WTC11 (cell line): ENCODE measurements around the gene OR10V1. TPM values are rescaled to one million over a fixed set of nuclear protein-coding genes. Genes with fewer than 3 reads are reported as not detected.
"Not testable (repeated sequence)": the region's sequence is repeated elsewhere in the genome, so short reads cannot be mapped to it uniquely, and the experiment has no call there.

ENCODE experiments used
- ATAC-seq: fragments of 200-7000 bp; cut with Tn5 transposase; 2 replicates; pipeline ENCODE4 v1.10.0; 2021; ENCODE audit warnings: mild to moderate bottlenecking, moderate library complexity
- CTCF ChIA-PET: fragments of 300-600 bp; sonication (Branson Sonifier 250); formaldehyde crosslinking; loops from one replicate; lab custom pipeline; 2021; ENCODE audit warnings: antibody characterized with exemption; lab: Charles Lee
- POLR2A ChIA-PET: fragments of 350-600 bp; sonication (Branson Sonifier 250); formaldehyde crosslinking; loops from one replicate; lab custom pipeline; 2021; ENCODE audit warnings: antibody characterized with exemption; lab: Charles Lee
- DNase-seq: peaks from one replicate; pipeline ENCODE4 v3.0.0; 2021; ENCODE audit warnings: low spot score
- H3K27ac Mint-ChIP-seq: 2 replicates; pipeline ENCODE4 v1.8.0; 2021; ENCODE audit warnings: mixed read lengths
- H3K27me3 Mint-ChIP-seq: 2 replicates; pipeline ENCODE4 v1.8.0; 2021; ENCODE audit warnings: low read depth, mild to moderate bottlenecking, moderate library complexity, mixed read lengths
- H3K36me3 Mint-ChIP-seq: 2 replicates; pipeline ENCODE4 v1.8.0; 2021; ENCODE audit warnings: mixed read lengths
- H3K4me1 Mint-ChIP-seq: 2 replicates; pipeline ENCODE4 v1.8.0; 2022; ENCODE audit warnings: mixed read lengths
- H3K4me3 Mint-ChIP-seq: 2 replicates; pipeline ENCODE4 v1.8.0; 2021; ENCODE audit warnings: mild to moderate bottlenecking, moderate library complexity, mixed read lengths
- H3K9me3 Mint-ChIP-seq: 2 replicates; pipeline ENCODE4 v1.8.0; 2021; ENCODE audit warnings: mixed read lengths
- ATF1 ChIP-seq: sonication (generic); formaldehyde crosslinking; IDR thresholded peaks from 2 replicates; pipeline ENCODE4 v1.8.1; 2023; ENCODE audit warnings: mild to moderate bottlenecking, moderate library complexity, missing genetic modification reagents
- CBFB ChIP-seq: sonication (generic); formaldehyde crosslinking; IDR thresholded peaks from 2 replicates; pipeline ENCODE4 v1.8.1; 2022; ENCODE audit warnings: mild to moderate bottlenecking, low read depth, missing genetic modification reagents
- GRHL2 ChIP-seq: fragments of 250-450 bp; sonication (Bioruptor Pico); IDR thresholded peaks from 2 replicates; pipeline ENCODE4 v1.8.0; 2022; ENCODE audit warnings: mild to moderate bottlenecking, moderate library complexity; ENCODE audit not compliant: insufficient replicate concordance, severe bottlenecking
- NFATC4 ChIP-seq: fragments of 250-450 bp; sonication (Bioruptor Pico); IDR thresholded peaks from 2 replicates; pipeline ENCODE4 v1.9.0; 2021; ENCODE audit warnings: mild to moderate bottlenecking
- PRRX2 ChIP-seq: fragments of 250-450 bp; sonication (Bioruptor Pico); IDR thresholded peaks from 2 replicates; pipeline ENCODE4 v1.8.0; 2021; ENCODE audit warnings: mild to moderate bottlenecking
- RELA ChIP-seq: sonication (generic); formaldehyde crosslinking; IDR thresholded peaks from 2 replicates; pipeline ENCODE4 v1.8.1; 2022; ENCODE audit warnings: missing genetic modification reagents, mild to moderate bottlenecking, borderline replicate concordance
- TCF7 ChIP-seq: sonication (generic); formaldehyde crosslinking; IDR thresholded peaks from 2 replicates; pipeline ENCODE4 v1.8.0; 2022; ENCODE audit warnings: mild to moderate bottlenecking, low read depth, missing genetic modification reagents, moderate library complexity
- TEAD1 ChIP-seq: sonication (generic); formaldehyde crosslinking; IDR thresholded peaks from 2 replicates; pipeline ENCODE4 v1.8.0; 2022; ENCODE audit warnings: mild to moderate bottlenecking, missing genetic modification reagents
- ZNF232 ChIP-seq: sonication (generic); formaldehyde crosslinking; IDR thresholded peaks from 2 replicates; pipeline ENCODE4 v1.8.0; 2022; ENCODE audit warnings: mild to moderate bottlenecking, missing genetic modification reagents
- ZNF263 ChIP-seq: sonication (generic); formaldehyde crosslinking; IDR thresholded peaks from 2 replicates; pipeline ENCODE4 v1.8.1; 2022; ENCODE audit warnings: low read depth, mild to moderate bottlenecking, moderate library complexity, missing genetic modification reagents
- ZNF423 ChIP-seq: fragments of 250-450 bp; sonication (Bioruptor Pico); IDR thresholded peaks from 2 replicates; pipeline ENCODE4 v2.1.2; 2022; ENCODE audit warnings: mild to moderate bottlenecking, moderate library complexity
- total RNA-seq: library from RNA; stranded (reverse); gene quantifications from 3 replicates; pipeline ENCODE4 v1.2.3, GENCODE V29; 2021
- TF ChIP-seq, protein P1 (sequence below): sonication (generic); formaldehyde crosslinking; IDR thresholded peaks from 2 replicates; pipeline ENCODE4 v1.8.1; 2023; ENCODE audit warnings: mild to moderate bottlenecking, moderate library complexity, missing genetic modification reagents
- TF ChIP-seq, protein P2 (sequence below): sonication (generic); formaldehyde crosslinking; IDR thresholded peaks from 2 replicates; pipeline ENCODE4 v1.8.0; 2023; ENCODE audit warnings: missing genetic modification reagents, mild to moderate bottlenecking, borderline replicate concordance
- TF ChIP-seq, protein P3 (sequence below): sonication (generic); formaldehyde crosslinking; IDR thresholded peaks from 2 replicates; pipeline ENCODE4 v1.8.0; 2022; ENCODE audit warnings: missing genetic modification reagents
- TF ChIP-seq, protein P4 (sequence below): fragments of 250-450 bp; sonication (Bioruptor Pico); IDR thresholded peaks from 2 replicates; pipeline ENCODE4 v1.8.0; 2021; ENCODE audit warnings: mild to moderate bottlenecking
- TF ChIP-seq, protein P5 (sequence below): sonication (generic); formaldehyde crosslinking; IDR thresholded peaks from 2 replicates; pipeline ENCODE4 v1.8.0; 2022; ENCODE audit warnings: mild to moderate bottlenecking, missing genetic modification reagents

The OR10V1 gene
- total RNA-seq, 1 experiment from 2014 or later: not detected

DNA sequence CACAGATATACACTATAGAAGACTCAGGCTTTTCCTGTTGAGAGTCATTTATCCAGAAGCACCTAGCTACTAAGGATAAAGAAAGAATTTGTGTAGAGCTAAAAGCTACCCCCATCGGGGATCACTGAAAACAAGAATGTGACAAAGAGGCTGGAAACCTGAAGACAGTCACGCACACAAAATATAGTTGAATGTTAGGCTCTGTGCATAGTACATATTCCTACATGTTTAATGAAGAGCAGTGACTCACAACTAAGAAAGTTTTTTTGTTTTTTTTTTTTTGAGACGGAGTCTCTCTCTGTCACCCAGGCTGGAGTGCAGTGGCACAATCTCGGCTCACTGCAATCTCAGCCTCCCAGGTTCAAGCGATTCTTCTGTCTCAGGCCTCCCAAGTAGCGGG lies 8.4 kb downstream of the OR10V1 start (continued):
- TF ChIP-seq TCF7 (CRISPR knock-in tag): no peak
- TF ChIP-seq, protein P1, sequence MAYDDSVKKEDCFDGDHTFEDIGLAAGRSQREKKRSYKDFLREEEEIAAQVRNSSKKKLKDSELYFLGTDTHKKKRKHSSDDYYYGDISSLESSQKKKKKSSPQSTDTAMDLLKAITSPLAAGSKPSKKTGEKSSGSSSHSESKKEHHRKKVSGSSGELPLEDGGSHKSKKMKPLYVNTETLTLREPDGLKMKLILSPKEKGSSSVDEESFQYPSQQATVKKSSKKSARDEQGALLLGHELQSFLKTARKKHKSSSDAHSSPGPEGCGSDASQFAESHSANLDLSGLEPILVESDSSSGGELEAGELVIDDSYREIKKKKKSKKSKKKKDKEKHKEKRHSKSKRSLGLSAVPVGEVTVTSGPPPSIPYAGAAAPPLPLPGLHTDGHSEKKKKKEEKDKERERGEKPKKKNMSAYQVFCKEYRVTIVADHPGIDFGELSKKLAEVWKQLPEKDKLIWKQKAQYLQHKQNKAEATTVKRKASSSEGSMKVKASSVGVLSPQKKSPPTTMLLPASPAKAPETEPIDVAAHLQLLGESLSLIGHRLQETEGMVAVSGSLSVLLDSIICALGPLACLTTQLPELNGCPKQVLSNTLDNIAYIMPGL: no peak

DNA sequence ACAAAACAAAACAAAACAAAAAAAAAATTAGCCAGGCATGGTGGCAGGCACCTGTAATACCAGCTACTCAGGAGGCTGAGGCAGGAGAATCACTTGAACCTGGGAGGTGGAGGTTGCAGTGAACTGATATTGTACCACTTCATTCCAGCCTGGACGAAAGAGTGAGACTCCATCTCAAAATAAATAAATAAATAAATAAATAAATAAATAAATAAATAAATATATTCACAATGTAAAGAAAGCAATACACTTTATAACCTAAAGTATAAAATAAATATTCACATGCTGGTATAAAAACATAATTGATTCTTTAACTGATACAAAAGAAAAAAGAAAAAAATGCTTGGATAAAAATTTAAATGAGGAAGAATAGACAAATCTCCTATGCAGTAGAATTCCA lies 10.1 kb downstream of the OR10V1 start:
- POLR2A ChIA-PET, H3K4me3 Mint-ChIP-seq, CTCF ChIA-PET: not testable (repeated sequence)

DNA sequence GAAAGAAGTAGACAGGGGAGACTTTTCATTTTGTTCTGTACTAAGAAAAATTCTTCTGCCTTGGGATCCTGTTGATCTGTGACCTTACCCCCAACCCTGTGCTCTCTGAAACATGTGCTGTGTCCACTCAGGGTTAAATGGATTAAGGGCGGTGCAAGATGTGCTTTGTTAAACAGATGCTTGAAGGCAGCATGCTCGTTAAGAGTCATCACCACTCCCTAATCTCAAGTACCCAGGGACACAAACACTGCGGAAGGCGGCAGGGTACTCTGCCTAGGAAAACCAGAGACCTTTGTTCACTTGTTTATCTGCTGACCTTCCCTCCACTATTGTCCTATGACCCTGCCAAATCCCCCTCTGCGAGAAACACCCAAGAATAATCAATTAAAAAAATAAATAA lies 13.5 kb downstream of the OR10V1 start:
- H3K36me3 Mint-ChIP-seq, H3K27ac Mint-ChIP-seq, H3K4me1 Mint-ChIP-seq, H3K4me3 Mint-ChIP-seq, CTCF ChIA-PET, DNase-seq, ATAC-seq, POLR2A ChIA-PET: not testable (repeated sequence)
- peaks cover 42% of the 10 kb centered on the region for H3K9me3 Mint-ChIP-seq
- H3K27me3 Mint-ChIP-seq: peaks cover 12% of the 10 kb centered on the region

More for the DNA sequence above, 10.1 kb downstream of the OR10V1 start:
- not testable (repeated sequence) for ATAC-seq, H3K4me1 Mint-ChIP-seq, H3K27ac Mint-ChIP-seq, H3K27me3 Mint-ChIP-seq, DNase-seq, H3K36me3 Mint-ChIP-seq
- H3K9me3 Mint-ChIP-seq: peaks cover 16% of the 10 kb centered on the region

DNA sequence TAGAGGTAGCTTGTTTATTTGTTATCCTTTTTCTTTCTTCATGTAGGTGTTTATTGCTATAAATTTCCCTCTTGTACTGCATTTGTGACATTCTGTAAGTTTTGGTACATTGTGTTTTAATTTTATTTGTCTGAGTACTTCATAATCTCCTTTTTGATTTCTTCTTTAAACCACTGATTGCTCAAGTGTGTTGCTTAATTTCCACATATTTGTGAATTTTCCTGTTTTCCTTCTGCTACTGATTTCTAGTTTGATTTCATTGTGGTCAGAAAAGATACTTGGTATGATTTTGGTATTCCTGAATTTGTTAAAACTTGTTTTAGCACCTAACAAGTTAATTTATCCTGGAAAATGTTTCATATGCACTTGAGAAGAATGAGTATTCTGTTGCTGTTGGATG lies 15.1 kb downstream of the OR10V1 start:
- Mint-ChIP-seq H3K4me3 (no peak overlapping the region), H3K9me3 (peaks cover 49% of the 10 kb centered on the region), H3K36me3 (peaks cover 9% of the 10 kb centered on the region; the same call in 1 of the 2 replicates), H3K27me3 (peaks cover 14% of the 10 kb centered on the region), H3K27ac (no peak overlapping the region), H3K4me1 (no peaks in the 10 kb centered on the region)
- ATAC-seq (no peak), DNase-seq (no peak)
- TF ChIP-seq RELA (no peak), ZNF423 (CRISPR knock-in tag) (no peak), CBFB (no peak), NFATC4 (no peak)
- TF ChIP-seq, protein P2, sequence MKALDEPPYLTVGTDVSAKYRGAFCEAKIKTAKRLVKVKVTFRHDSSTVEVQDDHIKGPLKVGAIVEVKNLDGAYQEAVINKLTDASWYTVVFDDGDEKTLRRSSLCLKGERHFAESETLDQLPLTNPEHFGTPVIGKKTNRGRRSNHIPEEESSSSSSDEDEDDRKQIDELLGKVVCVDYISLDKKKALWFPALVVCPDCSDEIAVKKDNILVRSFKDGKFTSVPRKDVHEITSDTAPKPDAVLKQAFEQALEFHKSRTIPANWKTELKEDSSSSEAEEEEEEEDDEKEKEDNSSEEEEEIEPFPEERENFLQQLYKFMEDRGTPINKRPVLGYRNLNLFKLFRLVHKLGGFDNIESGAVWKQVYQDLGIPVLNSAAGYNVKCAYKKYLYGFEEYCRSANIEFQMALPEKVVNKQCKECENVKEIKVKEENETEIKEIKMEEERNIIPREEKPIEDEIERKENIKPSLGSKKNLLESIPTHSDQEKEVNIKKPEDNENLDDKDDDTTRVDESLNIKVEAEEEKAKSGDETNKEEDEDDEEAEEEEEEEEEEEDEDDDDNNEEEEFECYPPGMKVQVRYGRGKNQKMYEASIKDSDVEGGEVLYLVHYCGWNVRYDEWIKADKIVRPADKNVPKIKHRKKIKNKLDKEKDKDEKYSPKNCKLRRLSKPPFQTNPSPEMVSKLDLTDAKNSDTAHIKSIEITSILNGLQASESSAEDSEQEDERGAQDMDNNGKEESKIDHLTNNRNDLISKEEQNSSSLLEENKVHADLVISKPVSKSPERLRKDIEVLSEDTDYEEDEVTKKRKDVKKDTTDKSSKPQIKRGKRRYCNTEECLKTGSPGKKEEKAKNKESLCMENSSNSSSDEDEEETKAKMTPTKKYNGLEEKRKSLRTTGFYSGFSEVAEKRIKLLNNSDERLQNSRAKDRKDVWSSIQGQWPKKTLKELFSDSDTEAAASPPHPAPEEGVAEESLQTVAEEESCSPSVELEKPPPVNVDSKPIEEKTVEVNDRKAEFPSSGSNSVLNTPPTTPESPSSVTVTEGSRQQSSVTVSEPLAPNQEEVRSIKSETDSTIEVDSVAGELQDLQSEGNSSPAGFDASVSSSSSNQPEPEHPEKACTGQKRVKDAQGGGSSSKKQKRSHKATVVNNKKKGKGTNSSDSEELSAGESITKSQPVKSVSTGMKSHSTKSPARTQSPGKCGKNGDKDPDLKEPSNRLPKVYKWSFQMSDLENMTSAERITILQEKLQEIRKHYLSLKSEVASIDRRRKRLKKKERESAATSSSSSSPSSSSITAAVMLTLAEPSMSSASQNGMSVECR: no peak
- POLR2A ChIA-PET: no interaction called here
- CTCF ChIA-PET: no interaction called here

DNA sequence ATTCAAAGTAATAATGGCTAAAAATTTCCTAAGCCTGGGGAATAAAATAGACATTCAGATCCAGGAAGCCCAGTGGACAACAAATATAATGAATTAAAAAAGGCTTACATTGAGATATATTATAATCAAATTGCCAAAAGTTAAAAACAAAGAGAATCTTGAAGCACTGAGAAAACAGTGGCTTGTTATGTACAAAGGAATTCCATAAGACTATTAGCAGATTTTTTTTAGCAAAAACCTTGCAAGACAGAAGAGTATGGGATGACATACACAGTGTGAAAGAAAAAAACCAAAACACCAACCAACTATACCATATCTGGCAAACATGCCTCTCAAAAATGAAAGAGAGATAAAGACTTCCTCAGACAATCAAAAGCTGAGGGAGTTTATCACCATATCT lies 20.7 kb downstream of the OR10V1 start:
- Mint-ChIP-seq H3K27me3 (peaks cover 18% of the 10 kb centered on the region), H3K4me1 (no peaks in the 10 kb centered on the region), H3K9me3 (peaks cover 52% of the 10 kb centered on the region), H3K36me3 (peaks cover 5% of the 10 kb centered on the region; the same call in 1 of the 2 replicates), H3K27ac (no peak overlapping the region), H3K4me3 (no peak overlapping the region)
- ChIA-PET POLR2A (no interaction called here), CTCF (interaction anchor here (3.0 kb wide), 1 partner anchor 13 kb away, joined by 11 read pairs; no protein-coding TSS in a partner anchor)
- no peak for DNase-seq
- ATAC-seq: no peak
- no peak for TF ChIP-seq ATF1
- no peak for TF ChIP-seq TEAD1 (CRISPR knock-in tag)
- TF ChIP-seq, protein P3, sequence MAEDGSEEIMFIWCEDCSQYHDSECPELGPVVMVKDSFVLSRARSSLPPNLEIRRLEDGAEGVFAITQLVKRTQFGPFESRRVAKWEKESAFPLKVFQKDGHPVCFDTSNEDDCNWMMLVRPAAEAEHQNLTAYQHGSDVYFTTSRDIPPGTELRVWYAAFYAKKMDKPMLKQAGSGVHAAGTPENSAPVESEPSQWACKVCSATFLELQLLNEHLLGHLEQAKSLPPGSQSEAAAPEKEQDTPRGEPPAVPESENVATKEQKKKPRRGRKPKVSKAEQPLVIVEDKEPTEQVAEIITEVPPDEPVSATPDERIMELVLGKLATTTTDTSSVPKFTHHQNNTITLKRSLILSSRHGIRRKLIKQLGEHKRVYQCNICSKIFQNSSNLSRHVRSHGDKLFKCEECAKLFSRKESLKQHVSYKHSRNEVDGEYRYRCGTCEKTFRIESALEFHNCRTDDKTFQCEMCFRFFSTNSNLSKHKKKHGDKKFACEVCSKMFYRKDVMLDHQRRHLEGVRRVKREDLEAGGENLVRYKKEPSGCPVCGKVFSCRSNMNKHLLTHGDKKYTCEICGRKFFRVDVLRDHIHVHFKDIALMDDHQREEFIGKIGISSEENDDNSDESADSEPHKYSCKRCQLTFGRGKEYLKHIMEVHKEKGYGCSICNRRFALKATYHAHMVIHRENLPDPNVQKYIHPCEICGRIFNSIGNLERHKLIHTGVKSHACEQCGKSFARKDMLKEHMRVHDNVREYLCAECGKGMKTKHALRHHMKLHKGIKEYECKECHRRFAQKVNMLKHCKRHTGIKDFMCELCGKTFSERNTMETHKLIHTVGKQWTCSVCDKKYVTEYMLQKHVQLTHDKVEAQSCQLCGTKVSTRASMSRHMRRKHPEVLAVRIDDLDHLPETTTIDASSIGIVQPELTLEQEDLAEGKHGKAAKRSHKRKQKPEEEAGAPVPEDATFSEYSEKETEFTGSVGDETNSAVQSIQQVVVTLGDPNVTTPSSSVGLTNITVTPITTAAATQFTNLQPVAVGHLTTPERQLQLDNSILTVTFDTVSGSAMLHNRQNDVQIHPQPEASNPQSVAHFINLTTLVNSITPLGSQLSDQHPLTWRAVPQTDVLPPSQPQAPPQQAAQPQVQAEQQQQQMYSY (CRISPR knock-in tag): no peak
- TF ChIP-seq, protein P4, sequence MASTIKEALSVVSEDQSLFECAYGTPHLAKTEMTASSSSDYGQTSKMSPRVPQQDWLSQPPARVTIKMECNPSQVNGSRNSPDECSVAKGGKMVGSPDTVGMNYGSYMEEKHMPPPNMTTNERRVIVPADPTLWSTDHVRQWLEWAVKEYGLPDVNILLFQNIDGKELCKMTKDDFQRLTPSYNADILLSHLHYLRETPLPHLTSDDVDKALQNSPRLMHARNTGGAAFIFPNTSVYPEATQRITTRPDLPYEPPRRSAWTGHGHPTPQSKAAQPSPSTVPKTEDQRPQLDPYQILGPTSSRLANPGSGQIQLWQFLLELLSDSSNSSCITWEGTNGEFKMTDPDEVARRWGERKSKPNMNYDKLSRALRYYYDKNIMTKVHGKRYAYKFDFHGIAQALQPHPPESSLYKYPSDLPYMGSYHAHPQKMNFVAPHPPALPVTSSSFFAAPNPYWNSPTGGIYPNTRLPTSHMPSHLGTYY (CRISPR knock-in tag): no peak
- no peak for TF ChIP-seq GRHL2 (CRISPR knock-in tag)
- TF ChIP-seq NFATC4: no peak
- no peak for TF ChIP-seq PRRX2 (CRISPR knock-in tag)
- TF ChIP-seq, protein P5, sequence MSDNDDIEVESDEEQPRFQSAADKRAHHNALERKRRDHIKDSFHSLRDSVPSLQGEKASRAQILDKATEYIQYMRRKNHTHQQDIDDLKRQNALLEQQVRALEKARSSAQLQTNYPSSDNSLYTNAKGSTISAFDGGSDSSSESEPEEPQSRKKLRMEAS: no peak
- TF ChIP-seq ZNF263 (CRISPR knock-in tag): no peak
- no peak for TF ChIP-seq ZNF232 (CRISPR knock-in tag)
